Brain pericyte (primary cell): ENCODE measurements around the gene SH3GL2.

Source experiments
- DNase-seq: peaks from one replicate; pipeline ENCODE4 v3.0.0-alpha.2; 2012; ENCODE audit warnings: low read depth, low spot score

SH3GL2 gene

GRCh38 chr9:17578911-17579793 is at the start of gene SH3GL2:
Gene SH3GL2, plus strand, starts transcription at chr9:17579066.
- no peak for DNase-seq

GRCh38 chr9:17531642-17532254 is 47.1 kb upstream of the SH3GL2 start:
- peak; percentile 12 for DNase-seq

- DNase-seq, result no peak
Observed at GRCh38 chr9:17532461-17532860, 46.4 kb upstream of the SH3GL2 start.

- DNase-seq, result no peak
Observed at GRCh38 chr9:17535176-17535575, 43.7 kb upstream of the SH3GL2 start.

GRCh38 chr9:17536027-17536426 is 42.8 kb upstream of the SH3GL2 start:
- DNase-seq, result no peak

- no peak for DNase-seq
Observed at GRCh38 chr9:17551023-17551422, 27.8 kb upstream of the SH3GL2 start.

- DNase-seq, result no peak
Observed at GRCh38 chr9:17555362-17556054, 23.4 kb upstream of the SH3GL2 start.

GRCh38 chr9:17556255-17556654 is 22.6 kb upstream of the SH3GL2 start:
- no peak for DNase-seq

GRCh38 chr9:17556935-17557334 is 21.9 kb upstream of the SH3GL2 start:
- no peak for DNase-seq

GRCh38 chr9:17571825-17572224 is 7.0 kb upstream of the SH3GL2 start:
- DNase-seq, result no peak

GRCh38 chr9:17574342-17574741 is 4.5 kb upstream of the SH3GL2 start:
- no peak for DNase-seq

- no peak for DNase-seq
Observed at GRCh38 chr9:17578577-17578910, 322 bp upstream of the SH3GL2 start.

GRCh38 chr9:17580119-17580518 is 1.3 kb downstream of the SH3GL2 start:
- no peak for DNase-seq

- DNase-seq, result no peak
Observed at GRCh38 chr9:17587113-17587512, 8.2 kb downstream of the SH3GL2 start.

GRCh38 chr9:17588395-17588794 is 9.5 kb downstream of the SH3GL2 start:
- no peak for DNase-seq

GRCh38 chr9:17588941-17589340 is 10.1 kb downstream of the SH3GL2 start:
- DNase-seq, result no peak

GRCh38 chr9:17589771-17590170 is 10.9 kb downstream of the SH3GL2 start:
- DNase-seq, result no peak

- DNase-seq, result no peak
Observed at GRCh38 chr9:17594961-17595360, 16.1 kb downstream of the SH3GL2 start.

- DNase-seq, result no peak
Observed at GRCh38 chr9:17597977-17598376, 19.1 kb downstream of the SH3GL2 start.

GRCh38 chr9:17600962-17601593 is 22.2 kb downstream of the SH3GL2 start:
- DNase-seq, result no peak

- DNase-seq, result no peak
Observed at GRCh38 chr9:17604556-17604955, 25.7 kb downstream of the SH3GL2 start.

GRCh38 chr9:17609312-17610005 is 30.6 kb downstream of the SH3GL2 start:
- no peak for DNase-seq
